HL-60 (cell line): ENCODE data around the gene ZNF764.

Experiments
- GABPA ChIP-seq: IDR thresholded peaks from 2 replicates; pipeline ENCODE4 v1.6.1; 2012; ENCODE audit warnings: low read depth
- POLR2AphosphoS5 ChIP-seq: IDR thresholded peaks from 2 replicates; pipeline ENCODE4 v1.6.1; 2012; ENCODE audit warnings: low read depth
- TF ChIP-seq, protein P1 (sequence below): IDR thresholded peaks from one replicate; pipeline ENCODE4 v1.5.1; 2011; ENCODE audit warnings: low read length, control low read depth, inconsistent platforms; ENCODE audit not compliant: insufficient read depth
- TF ChIP-seq, protein P2 (sequence below): IDR thresholded peaks from 2 replicates; pipeline ENCODE4 v1.6.1; 2012; ENCODE audit warnings: low read depth; ENCODE audit not compliant: insufficient replicate concordance

DNA sequence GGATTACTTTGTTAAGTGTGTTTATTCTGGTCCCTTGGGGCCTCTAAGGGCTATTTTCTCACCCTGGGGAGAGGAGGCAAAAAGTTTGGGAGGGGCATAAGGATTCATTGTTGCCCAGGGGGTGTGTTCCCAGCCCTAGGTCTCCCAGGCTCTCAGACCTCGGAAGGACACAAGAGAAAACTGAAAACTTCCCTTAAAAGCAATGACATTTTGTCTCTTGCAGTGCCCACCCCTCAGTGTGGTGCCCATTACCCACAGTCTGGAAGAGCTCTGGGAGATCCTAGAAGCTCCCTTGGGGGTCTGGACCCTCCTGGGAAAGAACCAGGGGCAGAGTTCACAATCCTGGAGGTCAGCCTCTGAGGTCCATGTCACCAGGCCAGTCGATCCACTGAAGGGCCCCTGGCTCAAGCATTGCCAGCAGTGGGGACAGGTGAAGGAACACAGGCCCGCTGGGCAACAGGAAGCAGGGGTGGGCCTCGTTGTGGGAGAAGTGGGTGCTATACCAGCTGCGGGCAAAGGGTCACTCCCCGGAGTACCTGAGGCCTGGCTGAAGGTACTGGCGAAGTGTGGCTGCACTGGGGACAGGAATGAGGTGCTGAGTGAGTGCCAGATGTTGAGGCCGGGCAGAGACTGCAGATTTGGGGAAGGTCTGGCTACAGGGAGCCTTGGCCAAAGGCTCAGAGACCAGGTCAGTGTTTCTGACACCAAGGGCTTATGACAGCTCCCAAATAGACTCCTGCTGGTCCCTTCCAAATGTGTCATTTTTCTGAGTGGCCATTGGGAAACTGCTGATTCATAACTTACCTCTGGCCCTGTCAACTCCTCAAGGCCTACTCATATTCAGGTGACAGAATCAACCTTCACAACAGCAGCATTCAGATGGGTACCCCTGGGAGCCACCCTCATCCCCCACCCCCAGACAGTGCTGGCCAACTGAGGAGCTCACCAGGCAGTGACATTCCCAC is 18.9 kb downstream of the ZNF764 start:
- TF ChIP-seq GABPA (no peak), POLR2AphosphoS5 (no peak)
- TF ChIP-seq, protein P1, sequence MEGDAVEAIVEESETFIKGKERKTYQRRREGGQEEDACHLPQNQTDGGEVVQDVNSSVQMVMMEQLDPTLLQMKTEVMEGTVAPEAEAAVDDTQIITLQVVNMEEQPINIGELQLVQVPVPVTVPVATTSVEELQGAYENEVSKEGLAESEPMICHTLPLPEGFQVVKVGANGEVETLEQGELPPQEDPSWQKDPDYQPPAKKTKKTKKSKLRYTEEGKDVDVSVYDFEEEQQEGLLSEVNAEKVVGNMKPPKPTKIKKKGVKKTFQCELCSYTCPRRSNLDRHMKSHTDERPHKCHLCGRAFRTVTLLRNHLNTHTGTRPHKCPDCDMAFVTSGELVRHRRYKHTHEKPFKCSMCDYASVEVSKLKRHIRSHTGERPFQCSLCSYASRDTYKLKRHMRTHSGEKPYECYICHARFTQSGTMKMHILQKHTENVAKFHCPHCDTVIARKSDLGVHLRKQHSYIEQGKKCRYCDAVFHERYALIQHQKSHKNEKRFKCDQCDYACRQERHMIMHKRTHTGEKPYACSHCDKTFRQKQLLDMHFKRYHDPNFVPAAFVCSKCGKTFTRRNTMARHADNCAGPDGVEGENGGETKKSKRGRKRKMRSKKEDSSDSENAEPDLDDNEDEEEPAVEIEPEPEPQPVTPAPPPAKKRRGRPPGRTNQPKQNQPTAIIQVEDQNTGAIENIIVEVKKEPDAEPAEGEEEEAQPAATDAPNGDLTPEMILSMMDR = no peak
- TF ChIP-seq, protein P2, sequence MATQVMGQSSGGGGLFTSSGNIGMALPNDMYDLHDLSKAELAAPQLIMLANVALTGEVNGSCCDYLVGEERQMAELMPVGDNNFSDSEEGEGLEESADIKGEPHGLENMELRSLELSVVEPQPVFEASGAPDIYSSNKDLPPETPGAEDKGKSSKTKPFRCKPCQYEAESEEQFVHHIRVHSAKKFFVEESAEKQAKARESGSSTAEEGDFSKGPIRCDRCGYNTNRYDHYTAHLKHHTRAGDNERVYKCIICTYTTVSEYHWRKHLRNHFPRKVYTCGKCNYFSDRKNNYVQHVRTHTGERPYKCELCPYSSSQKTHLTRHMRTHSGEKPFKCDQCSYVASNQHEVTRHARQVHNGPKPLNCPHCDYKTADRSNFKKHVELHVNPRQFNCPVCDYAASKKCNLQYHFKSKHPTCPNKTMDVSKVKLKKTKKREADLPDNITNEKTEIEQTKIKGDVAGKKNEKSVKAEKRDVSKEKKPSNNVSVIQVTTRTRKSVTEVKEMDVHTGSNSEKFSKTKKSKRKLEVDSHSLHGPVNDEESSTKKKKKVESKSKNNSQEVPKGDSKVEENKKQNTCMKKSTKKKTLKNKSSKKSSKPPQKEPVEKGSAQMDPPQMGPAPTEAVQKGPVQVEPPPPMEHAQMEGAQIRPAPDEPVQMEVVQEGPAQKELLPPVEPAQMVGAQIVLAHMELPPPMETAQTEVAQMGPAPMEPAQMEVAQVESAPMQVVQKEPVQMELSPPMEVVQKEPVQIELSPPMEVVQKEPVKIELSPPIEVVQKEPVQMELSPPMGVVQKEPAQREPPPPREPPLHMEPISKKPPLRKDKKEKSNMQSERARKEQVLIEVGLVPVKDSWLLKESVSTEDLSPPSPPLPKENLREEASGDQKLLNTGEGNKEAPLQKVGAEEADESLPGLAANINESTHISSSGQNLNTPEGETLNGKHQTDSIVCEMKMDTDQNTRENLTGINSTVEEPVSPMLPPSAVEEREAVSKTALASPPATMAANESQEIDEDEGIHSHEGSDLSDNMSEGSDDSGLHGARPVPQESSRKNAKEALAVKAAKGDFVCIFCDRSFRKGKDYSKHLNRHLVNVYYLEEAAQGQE = no peak
